Measurements from ENCODE around the gene PCYOX1L. TPM values are rescaled to one million over a fixed set of nuclear protein-coding genes. Genes with fewer than 3 reads are reported as not detected.

PCYOX1L gene
- 10 to 100 TPM; 16.0 to 17.4 (median 16.8) TPM for polyA plus RNA-seq (ENCODE audit: insufficient read length in 3 of 3)

- peak in 2 of 3 donors; percentile 75 to 82 for DNase-seq (ENCODE audit: low read depth in 3 of 3, low spot score in 2 of 3)
Observed at GRCh38 chr5:149357370-149358293, at the start of gene PCYOX1L. Gene PCYOX1L (plus strand): TSS chr5:149358046. CDS start chr5:149358069, 23 bp downstream.

- DNase-seq (ENCODE audit: low read depth in 3 of 3, low spot score in 2 of 3), result no peak
Observed at GRCh38 chr5:149309354-149309753, 48.5 kb upstream of the PCYOX1L start.

GRCh38 chr5:149310488-149310887 lies 47.4 kb upstream of the PCYOX1L start:
- DNase-seq (ENCODE audit: low read depth in 3 of 3, low spot score in 2 of 3), result no peak

- DNase-seq (ENCODE audit: low read depth in 3 of 3, low spot score in 2 of 3), result peak in 1 of 3 donors; percentile 57
Observed at GRCh38 chr5:149310947-149311658, 46.7 kb upstream of the PCYOX1L start.

- DNase-seq (ENCODE audit: low read depth in 3 of 3, low spot score in 2 of 3), result no peak
Observed at GRCh38 chr5:149313151-149313841, 44.5 kb upstream of the PCYOX1L start.

- DNase-seq (ENCODE audit: low read depth in 3 of 3, low spot score in 2 of 3), result no peak
Observed at GRCh38 chr5:149314571-149315111, 43.2 kb upstream of the PCYOX1L start.

GRCh38 chr5:149315753-149316152 lies 42.1 kb upstream of the PCYOX1L start:
- no peak for DNase-seq (ENCODE audit: low read depth in 3 of 3, low spot score in 2 of 3)

- DNase-seq (ENCODE audit: low read depth in 3 of 3, low spot score in 2 of 3), result peak in 1 of 3 donors; percentile 27
Observed at GRCh38 chr5:149317281-149318048, 40.4 kb upstream of the PCYOX1L start.

- DNase-seq (ENCODE audit: low read depth in 3 of 3, low spot score in 2 of 3), result no peak
Observed at GRCh38 chr5:149319174-149319573, 38.7 kb upstream of the PCYOX1L start.

GRCh38 chr5:149320791-149321330 lies 37.0 kb upstream of the PCYOX1L start:
- peak; percentile 72 to 87 (median 84) for DNase-seq (ENCODE audit: low read depth in 3 of 3, low spot score in 2 of 3)

GRCh38 chr5:149322518-149322917 lies 35.3 kb upstream of the PCYOX1L start:
- DNase-seq (ENCODE audit: low read depth in 3 of 3, low spot score in 2 of 3), result no peak

- no peak for DNase-seq (ENCODE audit: low read depth in 3 of 3, low spot score in 2 of 3)
Observed at GRCh38 chr5:149323210-149323609, 34.6 kb upstream of the PCYOX1L start.

GRCh38 chr5:149323621-149324205 lies 34.1 kb upstream of the PCYOX1L start:
- DNase-seq (ENCODE audit: low read depth in 3 of 3, low spot score in 2 of 3), result no peak

- no peak for DNase-seq (ENCODE audit: low read depth in 3 of 3, low spot score in 2 of 3)
Observed at GRCh38 chr5:149324641-149325040, 33.2 kb upstream of the PCYOX1L start.

- DNase-seq (ENCODE audit: low read depth in 3 of 3, low spot score in 2 of 3), result no peak
Observed at GRCh38 chr5:149325166-149325735, 32.6 kb upstream of the PCYOX1L start.

GRCh38 chr5:149325894-149326293 lies 32.0 kb upstream of the PCYOX1L start:
- DNase-seq (ENCODE audit: low read depth in 3 of 3, low spot score in 2 of 3), result no peak

GRCh38 chr5:149326611-149327010 lies 31.2 kb upstream of the PCYOX1L start:
- DNase-seq (ENCODE audit: low read depth in 3 of 3, low spot score in 2 of 3), result no peak

GRCh38 chr5:149328177-149328576 lies 29.7 kb upstream of the PCYOX1L start:
- DNase-seq (ENCODE audit: low read depth in 3 of 3, low spot score in 2 of 3), result no peak
